GM19324 (cell line): ENCODE data around the gene PRR22.
A peak's percentile ranks its signal among the peaks of the same experiment; 100 is the strongest.
"Not testable (repeated sequence)": the region's sequence is repeated elsewhere in the genome, so short reads cannot be mapped to it uniquely, and the experiment has no call there.

Experiments used
- ATAC-seq: cut with Tn5 transposase; IDR thresholded peaks from one replicate; pipeline ENCODE4 v1.9.1; 2021; ENCODE audit warnings: mild to moderate bottlenecking, moderate library complexity; ENCODE audit not compliant: unreplicated experiment, low FRiP score

PRR22 gene

DNA sequence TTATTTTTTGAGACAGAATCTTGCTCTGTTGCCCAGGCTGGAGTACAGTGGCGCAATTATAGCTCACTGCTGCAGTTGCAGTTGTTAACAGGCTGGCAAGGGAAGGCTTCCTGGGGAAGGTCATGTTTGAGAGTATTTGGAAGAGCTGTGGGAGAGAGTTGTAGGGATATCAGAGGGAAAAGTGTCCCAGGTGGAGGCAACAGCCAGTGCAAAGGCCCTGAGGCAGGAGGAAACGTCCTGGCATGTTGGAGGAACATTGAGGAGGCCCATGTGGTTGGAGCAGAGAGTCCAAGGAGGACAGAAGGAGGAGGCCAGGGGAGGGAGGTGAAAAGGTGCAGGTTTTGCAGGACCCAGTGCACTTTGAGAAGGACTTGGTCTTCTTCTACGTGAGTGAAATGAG lies 8.6 kb upstream of the PRR22 start:
- no peak for ATAC-seq

DNA sequence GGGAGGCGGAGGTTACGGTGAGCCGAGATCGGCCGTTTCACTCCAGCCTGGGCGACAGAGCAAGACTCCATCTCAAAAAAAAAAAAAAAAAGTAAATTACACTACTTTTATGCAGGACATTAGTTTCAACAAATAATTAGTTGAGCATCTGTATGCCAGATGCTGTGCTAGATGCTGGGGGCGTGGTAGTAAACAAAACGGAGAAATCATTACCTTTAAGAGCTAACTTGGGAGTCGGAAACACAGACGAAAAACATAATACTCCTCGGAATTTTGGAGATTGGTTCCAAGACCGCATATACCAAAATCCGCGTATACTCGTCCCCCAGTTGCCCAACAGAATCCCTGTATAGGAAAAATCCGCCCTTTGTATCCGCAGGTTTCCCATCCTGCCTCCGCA lies 7.7 kb upstream of the PRR22 start:
- no peak for ATAC-seq

DNA sequence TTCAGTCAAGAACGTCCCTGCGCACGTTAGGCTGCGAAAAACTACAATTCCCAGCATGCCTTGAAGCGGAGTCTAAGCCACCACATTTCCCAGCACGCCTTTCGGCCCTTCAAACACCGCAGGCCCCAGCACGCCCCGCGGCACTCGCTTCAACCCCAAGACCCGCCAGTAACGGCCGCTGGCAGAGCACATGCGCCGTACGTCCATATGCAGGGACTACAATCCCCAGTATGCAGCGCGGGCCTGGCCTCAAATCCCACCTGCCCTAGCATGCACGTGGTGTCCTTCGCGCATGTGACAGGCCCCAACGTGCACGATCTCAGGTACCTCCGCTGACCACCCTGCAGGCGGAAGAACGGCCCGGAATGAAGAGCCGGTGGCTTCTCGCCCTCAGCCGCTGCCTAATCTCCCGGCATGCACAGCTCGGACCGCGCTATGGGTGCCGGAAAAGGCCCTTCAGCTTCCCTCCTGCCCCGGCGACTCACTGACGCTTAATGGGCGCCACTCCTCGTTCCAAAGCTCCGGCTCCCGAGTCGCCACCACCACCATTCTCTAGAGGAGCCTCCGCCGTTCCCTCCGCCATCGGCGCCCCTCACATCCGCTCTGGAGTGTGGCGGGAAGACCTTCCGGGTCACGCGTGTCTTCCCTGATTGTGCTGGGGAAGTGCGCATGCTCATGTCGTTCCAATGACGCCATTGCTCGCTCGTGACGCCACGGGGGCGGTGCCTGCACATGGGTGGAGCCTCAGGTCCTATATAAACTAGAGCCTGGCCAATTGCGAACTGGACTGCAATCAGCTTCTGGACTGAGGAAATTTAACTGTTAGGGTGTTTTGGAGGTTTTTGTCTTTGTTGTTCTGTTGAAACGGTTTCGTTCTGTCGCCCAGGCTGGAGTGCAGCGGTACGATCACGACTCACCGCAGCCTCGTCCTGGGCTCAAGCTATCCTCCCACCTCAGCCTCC lies 6.3 kb upstream of the PRR22 start, which contains the start of gene DUS3L:
Gene DUS3L, minus strand, starts transcription at position 605 of the 962 bp plus-strand sequence. Its CDS starts 22 bp downstream, at position 583.
- ATAC-seq = peak; percentile 87

DNA sequence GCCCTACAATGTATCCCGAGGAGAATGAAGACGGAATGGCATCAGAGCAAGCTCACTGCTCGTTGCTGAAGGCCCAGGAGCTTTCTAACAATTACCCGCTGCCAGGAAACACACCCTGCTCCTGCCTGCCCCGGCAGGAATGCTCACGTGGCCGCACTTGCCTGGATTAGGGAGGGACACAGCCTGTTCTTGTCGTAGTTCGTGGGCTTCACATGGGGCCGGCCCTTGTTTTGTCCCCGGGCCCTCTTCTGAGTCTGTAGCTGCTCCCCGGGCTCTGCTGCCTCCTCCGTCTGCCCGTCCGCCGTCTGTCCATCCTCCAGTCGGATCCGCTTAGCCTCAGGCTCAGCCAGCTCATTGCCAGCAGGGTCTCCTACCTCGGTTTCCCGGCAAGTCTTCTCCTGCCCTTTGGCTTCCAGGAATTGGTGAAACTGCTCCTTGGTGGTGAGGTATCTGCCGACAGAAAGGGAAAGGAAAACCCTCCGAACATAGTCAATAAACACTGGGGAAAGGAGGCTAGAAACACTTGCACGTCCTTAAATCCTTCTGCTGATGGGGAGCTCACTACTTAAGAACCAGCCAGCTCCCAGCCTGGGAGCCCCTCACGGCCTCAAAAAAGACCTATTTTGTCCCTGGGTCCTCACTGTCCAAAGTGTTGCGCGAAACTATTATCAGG lies 5.5 kb upstream of the PRR22 start:
- no peak for ATAC-seq

DNA sequence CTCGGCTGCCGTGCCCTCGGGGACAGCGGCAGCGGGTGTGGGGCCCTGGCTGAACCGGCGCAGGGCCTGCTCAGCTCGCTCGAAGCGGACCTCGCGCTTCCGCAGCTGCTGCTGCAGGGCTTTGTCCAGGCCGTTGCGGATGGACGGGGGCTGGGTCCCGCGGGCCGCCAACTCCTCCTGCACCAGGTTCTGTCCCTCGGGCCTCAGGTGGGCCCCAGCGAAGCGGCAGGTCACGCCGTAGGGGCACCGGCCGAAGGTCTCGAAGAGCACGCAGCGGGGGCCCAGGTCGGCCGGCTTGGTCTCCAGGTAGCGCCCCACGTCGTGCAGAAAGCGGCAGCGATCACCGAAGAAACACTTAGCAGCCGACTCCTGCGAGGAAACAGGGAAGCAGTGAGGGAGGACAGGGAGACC lies 4.8 kb upstream of the PRR22 start:
- ATAC-seq = no peak

DNA sequence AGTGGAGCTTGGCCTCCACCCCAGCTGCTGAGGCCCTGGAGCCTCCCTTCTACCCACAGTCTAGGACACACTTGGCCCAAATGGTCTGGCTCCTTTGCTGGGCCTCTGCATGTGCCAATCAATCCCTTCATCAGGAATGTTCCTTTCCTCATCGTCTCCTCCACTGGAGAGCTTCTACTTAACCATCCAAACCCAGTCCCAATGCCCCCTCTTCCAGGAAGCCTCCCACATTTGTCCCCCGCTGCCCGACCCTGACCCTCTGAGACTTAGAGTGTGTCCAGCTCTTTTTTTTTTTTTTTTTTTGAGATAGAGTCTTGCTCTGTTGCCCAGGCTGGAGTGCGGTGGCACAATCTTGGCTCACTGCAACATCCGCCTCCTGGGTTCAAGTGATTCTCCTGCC lies 3.9 kb upstream of the PRR22 start:
- no peak for ATAC-seq

DNA sequence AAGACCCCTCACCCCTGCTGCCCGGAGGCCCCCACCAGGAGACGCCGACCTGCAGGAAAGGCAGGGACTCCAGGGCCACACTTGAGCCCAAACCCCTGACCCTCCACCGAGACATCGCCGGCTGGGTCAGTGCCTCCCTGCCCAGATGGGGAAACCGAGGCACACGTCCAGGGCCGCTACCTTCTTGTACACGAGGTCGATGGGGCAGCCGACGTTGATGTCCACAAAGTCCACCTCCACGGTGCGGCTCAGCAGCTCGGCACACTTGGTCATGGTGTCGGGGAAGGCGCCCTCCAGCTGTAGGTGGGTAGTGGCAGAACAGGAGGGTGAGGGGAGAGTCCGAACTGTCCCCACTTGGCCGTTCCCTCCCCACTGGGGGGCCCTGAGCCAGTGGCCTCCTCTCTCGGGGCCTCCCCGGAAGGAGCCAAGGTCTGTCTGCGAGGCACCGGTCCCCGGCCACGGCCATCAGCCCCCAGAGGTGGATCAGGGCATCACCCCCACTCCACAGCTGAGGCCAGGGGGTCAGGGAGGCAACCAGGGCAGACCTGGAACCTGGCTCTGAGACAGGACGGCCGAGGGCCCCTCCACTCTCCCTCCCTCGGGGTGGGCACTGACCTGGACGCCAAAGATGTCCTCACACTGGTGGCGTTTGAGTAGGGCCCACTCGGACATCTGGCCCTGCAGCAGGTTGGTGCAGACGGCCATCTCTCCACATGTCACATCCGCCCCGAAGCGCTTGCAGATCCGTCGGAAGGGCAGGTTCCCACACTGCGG lies 3.0 kb upstream of the PRR22 start:
- no peak for ATAC-seq

DNA sequence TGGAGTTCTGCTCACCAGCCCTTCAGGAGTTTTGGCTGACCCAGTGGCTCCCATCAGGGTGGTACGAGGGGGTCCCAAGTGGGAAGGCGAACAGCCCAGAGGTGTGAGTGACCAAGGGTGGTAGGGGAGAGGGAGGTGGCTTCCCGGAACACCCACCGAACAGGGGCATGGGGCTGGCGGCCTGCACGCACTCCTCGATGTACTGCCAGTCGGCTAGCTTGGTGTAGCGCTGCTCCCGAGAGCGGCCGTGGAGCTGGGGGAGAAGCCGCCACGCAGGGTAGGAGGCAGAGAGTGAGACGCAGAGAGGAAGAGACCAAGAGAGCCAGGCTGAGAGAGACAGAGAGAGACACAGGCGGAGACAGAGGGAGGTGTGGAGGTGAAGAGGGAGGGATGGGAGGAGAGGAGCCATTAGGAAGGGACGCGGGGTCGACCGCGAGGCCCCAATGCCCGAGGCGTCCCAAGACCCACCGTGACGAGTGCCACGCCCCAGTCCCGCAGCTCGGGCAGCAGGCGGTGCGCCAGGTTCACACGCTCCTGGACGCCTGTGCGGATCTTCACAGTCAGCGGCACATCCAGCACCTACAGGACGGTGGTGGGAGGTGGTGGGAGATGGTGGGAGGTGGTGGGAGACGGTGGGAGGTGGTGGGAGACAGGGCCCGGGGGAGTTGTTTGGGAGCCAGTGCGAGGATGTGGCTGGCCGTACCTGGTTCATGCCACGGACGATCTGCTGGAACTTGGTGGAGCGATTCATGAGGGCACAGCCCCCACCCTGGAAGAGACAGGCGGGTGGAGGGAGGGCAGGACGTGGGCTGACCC lies 2.3 kb upstream of the PRR22 start:
- no peak for ATAC-seq

DNA sequence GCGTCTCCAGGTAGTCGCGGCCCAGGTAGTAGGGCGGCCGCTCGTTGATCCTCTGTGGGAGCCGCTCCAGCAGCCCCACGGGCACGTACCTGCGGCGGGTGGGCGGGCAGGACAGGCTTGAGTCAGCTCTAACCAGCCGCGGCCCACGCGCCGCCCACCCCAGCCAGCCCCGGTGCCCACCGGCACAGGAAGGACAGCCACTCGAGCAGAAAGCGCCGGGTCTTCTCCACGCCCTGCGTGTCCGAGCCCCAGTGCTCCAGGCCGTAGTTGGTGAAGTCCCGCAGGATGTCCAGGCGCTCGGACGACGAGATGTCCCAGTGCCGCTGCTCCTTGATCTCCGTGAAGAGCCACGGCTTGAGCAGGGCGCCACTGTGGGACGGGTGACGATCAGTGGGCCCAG lies 877 bp upstream of the PRR22 start:
- ATAC-seq = no peak

DNA sequence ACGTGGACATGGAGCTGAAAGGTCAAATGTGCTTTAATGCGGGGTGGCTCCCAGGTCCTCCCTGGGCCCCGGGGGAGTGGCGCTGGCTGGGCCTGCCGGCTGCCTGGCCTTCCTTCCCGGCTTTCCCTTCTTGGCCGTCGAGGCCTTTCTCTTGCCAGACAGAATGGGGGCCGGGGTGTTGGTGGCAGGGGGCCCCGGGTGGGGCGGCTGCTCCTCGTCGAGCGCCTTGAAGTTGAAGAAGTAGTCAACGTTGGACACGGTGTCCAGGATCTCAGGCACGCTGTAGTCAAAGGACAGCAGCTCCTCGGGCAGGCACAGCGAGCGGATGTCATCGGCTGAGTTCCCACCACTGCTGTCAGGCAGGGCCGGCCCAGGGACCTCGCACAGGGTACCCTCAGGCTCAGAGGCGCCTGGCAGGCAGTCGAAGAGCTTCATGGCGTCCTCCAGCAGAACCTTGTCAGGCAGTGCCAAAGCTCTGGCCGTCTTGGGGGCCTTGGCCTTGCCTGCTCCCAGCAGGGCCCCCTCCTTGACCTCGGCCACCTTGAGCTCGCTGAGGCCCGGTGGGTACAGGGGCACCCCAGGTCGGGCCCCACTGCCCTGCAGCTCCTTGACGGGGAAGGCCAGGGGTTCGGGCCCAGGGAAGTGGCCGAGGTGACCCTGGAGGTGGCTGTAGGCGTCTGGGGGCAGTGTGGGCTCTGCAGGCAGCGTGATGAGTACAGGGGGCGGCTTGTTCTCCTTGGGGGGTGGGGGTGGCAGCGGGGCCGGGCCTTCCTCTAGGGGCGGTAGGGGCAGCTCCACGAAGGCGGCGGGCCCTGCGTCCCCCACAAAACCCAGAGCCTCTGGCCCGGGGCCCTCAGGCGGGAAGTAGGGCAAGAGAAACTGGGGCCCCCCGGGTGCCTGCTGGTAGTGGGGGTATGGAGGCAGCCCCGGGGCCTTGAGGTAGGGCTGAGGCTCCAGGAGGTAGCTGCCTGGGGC lies 1.3 kb downstream of the PRR22 start:
- ATAC-seq = no peak

DNA sequence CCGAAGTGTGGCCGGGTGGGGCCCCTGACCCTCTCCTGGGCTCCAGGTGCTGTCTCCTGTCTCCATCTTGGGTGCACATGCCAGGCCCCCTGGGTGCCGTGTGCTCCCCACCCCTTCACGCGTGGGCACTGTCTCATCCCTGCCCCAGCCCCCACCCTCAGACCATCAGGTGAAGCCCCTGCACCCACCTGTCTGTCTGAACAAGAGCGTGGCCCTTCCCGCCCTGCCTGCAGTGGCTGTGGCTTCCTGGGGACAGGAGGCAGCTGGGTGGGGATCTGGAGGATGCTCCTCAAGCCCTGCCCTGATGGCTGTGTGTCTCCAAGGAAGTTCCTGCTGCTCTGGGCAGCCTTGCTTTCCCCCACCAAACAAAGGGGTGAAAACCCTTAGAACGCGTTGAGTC lies 2.2 kb downstream of the PRR22 start:
- ATAC-seq = no peak

DNA sequence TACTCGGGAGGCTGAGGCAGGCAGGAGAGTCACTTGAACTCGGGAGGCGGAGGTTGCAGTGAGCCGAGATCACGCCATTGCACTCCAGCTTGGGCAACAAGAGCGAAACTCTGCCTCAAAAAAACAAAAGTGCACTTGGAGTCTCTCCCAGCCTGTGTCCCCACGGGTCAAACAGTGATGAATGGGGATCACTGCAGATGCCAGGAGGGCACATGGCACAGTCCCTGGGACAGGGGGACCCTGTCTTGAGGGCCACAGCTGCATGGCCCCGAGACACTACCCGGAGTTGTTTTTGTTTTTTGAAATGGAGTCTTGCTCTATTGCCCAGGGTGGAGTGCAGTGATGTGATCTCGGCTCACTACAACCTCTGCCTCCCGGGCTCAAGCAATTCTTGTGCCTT lies 3.6 kb downstream of the PRR22 start:
- not testable (repeated sequence) for ATAC-seq

DNA sequence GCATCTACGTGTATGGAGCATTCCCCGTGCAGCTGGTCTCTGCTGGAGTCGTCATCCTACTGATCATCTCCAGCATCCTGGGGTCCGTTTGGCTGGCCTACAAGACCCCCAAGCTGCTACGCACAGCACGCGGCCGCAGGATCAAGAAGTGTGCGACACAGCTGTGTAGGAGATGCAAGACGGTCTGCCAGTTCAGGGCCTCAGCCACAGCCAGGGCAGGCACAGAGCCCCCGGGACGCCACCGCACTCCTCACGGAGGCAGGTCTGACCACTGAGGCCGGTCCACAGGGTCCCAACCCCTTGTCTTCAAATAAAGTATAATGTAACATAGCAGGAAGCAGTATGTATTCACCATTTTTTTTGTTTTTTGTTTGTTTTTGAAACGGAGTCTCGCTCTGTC lies 6.1 kb downstream of the PRR22 start:
- no peak for ATAC-seq

DNA sequence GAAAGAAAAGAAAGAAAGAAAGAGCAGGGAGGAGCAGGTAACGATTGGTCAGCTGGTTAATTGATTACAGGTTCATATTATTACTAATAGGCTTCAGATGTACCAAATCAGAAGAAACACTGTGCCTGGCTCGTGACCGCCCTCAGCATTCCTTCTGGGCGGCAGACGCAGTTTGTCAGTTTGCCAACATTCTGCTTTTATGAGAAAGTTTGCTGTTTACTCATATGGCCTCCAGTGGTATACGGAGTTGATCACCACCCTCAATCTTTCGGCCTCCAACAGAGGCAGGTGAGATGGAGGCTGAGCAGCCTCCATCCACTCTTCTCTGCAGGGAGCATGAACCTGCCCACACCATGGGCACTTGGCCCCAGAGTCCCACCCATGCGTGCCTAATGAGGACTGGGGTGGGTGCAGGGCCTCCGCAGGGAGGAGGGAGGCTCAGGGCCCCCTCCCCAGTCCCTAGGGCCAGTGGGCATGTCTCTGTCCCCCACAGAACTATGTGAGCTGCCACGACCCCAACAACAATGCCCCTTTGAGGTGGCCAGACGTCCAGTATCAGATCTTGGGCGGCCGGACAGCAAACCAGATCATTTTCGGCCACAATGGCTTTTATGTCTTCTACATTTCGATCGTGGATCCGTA lies 8.8 kb downstream of the PRR22 start:
- no peak for ATAC-seq

DNA sequence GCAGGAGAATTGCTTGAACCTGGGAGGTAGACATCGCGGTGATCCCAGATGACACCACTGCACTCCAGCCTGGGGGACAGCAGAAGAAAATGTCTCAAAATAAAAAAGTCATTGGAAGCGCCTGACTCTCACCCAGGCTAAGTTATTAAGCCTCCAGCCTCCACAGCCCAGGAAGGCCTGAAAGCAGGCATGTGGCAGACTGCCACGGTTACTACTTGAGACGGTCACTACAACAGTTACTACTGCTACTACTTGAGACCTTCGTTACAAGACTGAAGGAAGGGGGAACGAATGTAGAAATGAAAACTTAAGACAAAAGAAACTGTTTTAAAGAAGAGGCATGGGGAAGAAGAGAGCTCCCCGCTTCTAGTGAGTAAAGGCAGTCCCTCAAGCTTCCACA lies 9.6 kb downstream of the PRR22 start:
- ATAC-seq = no peak

DNA sequence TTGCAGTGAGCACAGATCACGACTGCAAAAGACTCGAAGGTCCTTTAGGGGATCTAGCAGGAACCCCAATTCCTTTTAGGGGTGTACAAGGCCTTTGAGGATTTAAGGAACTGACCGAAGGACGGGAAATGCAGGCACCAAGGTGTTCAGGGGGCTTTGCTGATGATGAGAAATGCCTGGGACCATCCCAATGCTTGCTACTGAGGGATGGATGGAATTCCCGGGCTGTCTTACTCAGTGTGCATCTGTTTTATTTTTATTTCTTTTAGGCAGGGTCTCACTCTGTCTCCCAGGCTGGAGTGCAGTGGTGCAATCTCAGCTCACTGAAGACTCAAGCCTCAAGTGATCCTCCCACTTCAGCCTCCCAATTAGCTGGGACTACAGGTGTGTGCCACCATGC lies 11.3 kb downstream of the PRR22 start:
- no peak for ATAC-seq

DNA sequence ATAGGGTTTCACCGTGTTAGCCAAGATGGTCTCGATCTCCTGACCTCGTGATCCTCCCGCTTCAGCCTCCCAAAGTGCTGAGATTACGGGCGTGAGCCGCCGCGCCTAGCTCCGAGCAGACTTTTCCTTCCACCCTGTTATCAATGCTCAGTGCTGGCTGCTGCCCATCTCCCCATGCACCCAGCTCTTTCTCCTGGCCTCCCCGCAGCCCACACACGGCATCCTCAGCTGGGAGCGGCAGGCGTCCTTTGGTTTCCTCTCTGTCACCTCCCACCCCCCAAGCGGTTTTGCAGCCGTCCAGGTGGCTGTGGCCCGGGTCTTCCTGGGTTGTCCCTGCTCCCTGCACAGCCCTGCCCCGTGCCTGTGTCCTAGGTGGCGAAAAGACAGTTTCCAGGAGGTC lies 12.1 kb downstream of the PRR22 start:
- no peak for ATAC-seq

DNA sequence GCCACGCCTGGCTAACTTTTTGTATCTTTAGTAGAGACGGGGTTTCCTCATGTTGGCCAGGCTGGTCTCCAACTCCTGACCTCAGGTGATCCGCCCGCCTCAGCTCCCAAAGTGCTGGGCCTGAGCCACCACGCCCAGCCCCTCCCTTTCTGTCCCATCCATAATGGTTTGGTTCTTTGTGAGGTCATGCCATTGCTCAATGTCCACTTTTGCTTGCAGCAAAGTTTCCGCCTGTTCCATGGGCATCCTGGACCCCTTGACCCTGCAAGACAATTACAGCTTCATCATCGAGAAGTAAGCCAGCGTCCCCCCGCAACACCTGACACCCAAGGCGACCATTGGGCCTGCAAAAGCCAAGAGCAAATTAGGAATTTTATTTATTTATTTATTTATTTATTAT lies 16.6 kb downstream of the PRR22 start:
- ATAC-seq = no peak

DNA sequence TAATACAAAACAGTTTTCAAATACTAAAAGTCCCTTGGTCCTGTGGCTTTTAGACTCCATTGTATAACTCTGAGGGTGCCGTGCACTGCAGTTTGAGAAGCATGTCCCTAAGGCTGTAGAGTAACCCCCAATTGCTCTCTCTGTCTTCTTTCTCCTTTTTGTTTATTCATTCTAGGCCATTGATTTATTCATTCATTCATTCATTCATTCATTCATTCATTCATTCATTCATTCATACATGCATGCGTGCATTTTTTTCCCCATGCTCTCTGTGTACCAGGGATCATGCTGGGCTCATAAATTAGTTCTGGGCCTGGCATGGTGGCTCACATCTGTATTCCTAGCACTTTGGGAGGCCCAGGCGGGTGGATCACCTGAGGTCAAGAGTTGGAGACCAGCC lies 19.3 kb downstream of the PRR22 start:
- no peak for ATAC-seq
